GM21786 (cell line): ENCODE results near the gene SORT1.
"Not testable (repeated sequence)": the region's sequence is repeated elsewhere in the genome, so short reads cannot be mapped to it uniquely, and the experiment has no call there.

ENCODE experiments used
- ATAC-seq: cut with Tn5 transposase; IDR thresholded peaks from one replicate; pipeline ENCODE4 v1.9.1; 2021; ENCODE audit not compliant: unreplicated experiment

Gene SORT1

GRCh38 chr1:109397581-109398342 lies at the start of gene SORT1:
Gene SORT1, minus strand, starts transcription at chr1:109397918. Its CDS starts 26 bp downstream, at chr1:109397892.
- peak; percentile 78 for ATAC-seq

GRCh38 chr1:109445949-109446695 lies 48.4 kb upstream of the SORT1 start:
- not testable (repeated sequence) for ATAC-seq

GRCh38 chr1:109444346-109444745 lies 46.6 kb upstream of the SORT1 start:
- no peak for ATAC-seq

GRCh38 chr1:109443476-109443875 lies 45.8 kb upstream of the SORT1 start:
- no peak for ATAC-seq

- ATAC-seq: no peak
These were observed 43.4 kb upstream of the SORT1 start for GRCh38 chr1:109441069-109441468.

GRCh38 chr1:109438798-109439297 lies 41.1 kb upstream of the SORT1 start:
- peak; percentile 48 for ATAC-seq

GRCh38 chr1:109434484-109434883 lies 36.8 kb upstream of the SORT1 start:
- no peak for ATAC-seq

GRCh38 chr1:109433322-109433721 lies 35.6 kb upstream of the SORT1 start:
- ATAC-seq: no peak

GRCh38 chr1:109432336-109432735 lies 34.6 kb upstream of the SORT1 start:
- no peak for ATAC-seq

- ATAC-seq: no peak
These were observed 29.4 kb upstream of the SORT1 start for GRCh38 chr1:109427171-109427467.

GRCh38 chr1:109426281-109427170 lies 28.8 kb upstream of the SORT1 start, which contains the start of gene PSMA5:
Gene PSMA5, minus strand, starts transcription at chr1:109426448. Its CDS starts 118 bp downstream, at chr1:109426330.
- peak; percentile 98 for ATAC-seq

- ATAC-seq: peak; percentile 17
These were observed 27.9 kb upstream of the SORT1 start for GRCh38 chr1:109425391-109426280.

- no peak for ATAC-seq
These were observed 25.8 kb upstream of the SORT1 start for GRCh38 chr1:109423498-109423897.

GRCh38 chr1:109412551-109412950 lies 14.8 kb upstream of the SORT1 start:
- no peak for ATAC-seq

GRCh38 chr1:109404838-109405237 lies 7.1 kb upstream of the SORT1 start:
- no peak for ATAC-seq

GRCh38 chr1:109402025-109402424 lies 4.3 kb upstream of the SORT1 start:
- no peak for ATAC-seq

GRCh38 chr1:109400035-109400655 lies 2.4 kb upstream of the SORT1 start:
- ATAC-seq: no peak

- no peak for ATAC-seq
These were observed 1.7 kb upstream of the SORT1 start for GRCh38 chr1:109399326-109399957.
